ENCODE results near the gene PRMT7.

GRCh38 chr16:68369168-68369567 lies 58.3 kb downstream of the PRMT7 start:
- TF ChIP-seq EZH2 (IDR thresholded peaks at IDR 0.05; ENCODE audit: insufficient read depth, poor library complexity, severe bottlenecking), result no peak
- no peak for TF ChIP-seq EZH2phosphoT487 (IDR thresholded peaks at IDR 0.05; ENCODE audit: insufficient read depth, low read depth)
